ENCODE data around the gene ADH1C. TPM values are rescaled to one million over a fixed set of nuclear protein-coding genes. Genes with fewer than 3 reads are reported as not detected.
"Not testable (repeated sequence)": the region's sequence is repeated elsewhere in the genome, so short reads cannot be mapped to it uniquely, and the experiment has no call there.

ADH1C gene
- polyA plus RNA-seq, 1 experiment: 0.77 TPM

GRCh38 chr4:99351487-99351886, 1.1 kb downstream of the ADH1C start:
- no peak overlapping the region for H3K27ac ChIP-seq (ENCODE audit: low read depth, low read length)
- H3K27me3 ChIP-seq (ENCODE audit: control insufficient read depth, insufficient read depth, low read length): no peaks in the 10 kb centered on the region
- no peak overlapping the region for H3K4me3 ChIP-seq (ENCODE audit: low read depth, low read length)
- TF ChIP-seq CTCF (IDR thresholded peaks at IDR 0.05; ENCODE audit: low read depth, low read length): no peak
- ChIA-PET POLR2A (no interaction called here), CTCF (no interaction called here)
- H3K9me3 ChIP-seq (ENCODE audit: control insufficient read depth, insufficient read depth, low read length): no peaks in the 10 kb centered on the region
- no peak for DNase-seq (ENCODE audit: low read depth, low spot score)

- ChIA-PET CTCF (interaction anchor here (1.2 kb wide), 1 partner anchor 56 kb away, joined by 3 read pairs; no protein-coding TSS in a partner anchor), POLR2A (no interaction called here)
- no peak overlapping the region for H3K27ac ChIP-seq (ENCODE audit: low read depth, low read length)
- H3K9me3 ChIP-seq (ENCODE audit: control insufficient read depth, insufficient read depth, low read length): no peaks in the 10 kb centered on the region
- H3K27me3 ChIP-seq (ENCODE audit: control insufficient read depth, insufficient read depth, low read length): no peaks in the 10 kb centered on the region
- no peak overlapping the region for H3K4me3 ChIP-seq (ENCODE audit: low read depth, low read length)
- TF ChIP-seq CTCF (IDR thresholded peaks at IDR 0.05; ENCODE audit: low read depth, low read length): no peak
- no peak for DNase-seq (ENCODE audit: low read depth, low spot score)
Measured at GRCh38 chr4:99349338-99349737, 3.2 kb downstream of the ADH1C start.

GRCh38 chr4:99342624-99343023, 9.9 kb downstream of the ADH1C start:
- H3K9me3 ChIP-seq (ENCODE audit: control insufficient read depth, insufficient read depth, low read length); H3K27ac ChIP-seq (ENCODE audit: low read depth, low read length); DNase-seq (ENCODE audit: low read depth, low spot score); H3K4me3 ChIP-seq (ENCODE audit: low read depth, low read length); H3K27me3 ChIP-seq (ENCODE audit: control insufficient read depth, insufficient read depth, low read length); POLR2A ChIA-PET: not testable (repeated sequence)
- CTCF ChIA-PET: interaction anchor here (0.7 kb wide), 1 partner anchor 35 kb away, joined by 3 read pairs; no protein-coding TSS in a partner anchor

GRCh38 chr4:99341426-99341825, 11.1 kb downstream of the ADH1C start:
- H3K27ac ChIP-seq (ENCODE audit: low read depth, low read length): no peak overlapping the region
- DNase-seq (ENCODE audit: low read depth, low spot score): no peak
- ChIA-PET POLR2A (no interaction called here), CTCF (no interaction called here)
- H3K27me3 ChIP-seq (ENCODE audit: control insufficient read depth, insufficient read depth, low read length): no peaks in the 10 kb centered on the region
- TF ChIP-seq CTCF (IDR thresholded peaks at IDR 0.05; ENCODE audit: low read depth, low read length): no peak
- no peaks in the 10 kb centered on the region for H3K9me3 ChIP-seq (ENCODE audit: control insufficient read depth, insufficient read depth, low read length)
- H3K4me3 ChIP-seq (ENCODE audit: low read depth, low read length): no peak overlapping the region

- CTCF ChIA-PET: no interaction called here
- no peak for TF ChIP-seq CTCF (IDR thresholded peaks at IDR 0.05; ENCODE audit: low read depth, low read length)
- Histone ChIP-seq H3K27ac (ENCODE audit: low read depth, low read length) (no peak overlapping the region), H3K9me3 (ENCODE audit: control insufficient read depth, insufficient read depth, low read length) (no peaks in the 10 kb centered on the region), H3K27me3 (ENCODE audit: control insufficient read depth, insufficient read depth, low read length) (no peaks in the 10 kb centered on the region), H3K4me3 (ENCODE audit: low read depth, low read length) (no peak overlapping the region)
- DNase-seq (ENCODE audit: low read depth, low spot score): no peak
- POLR2A ChIA-PET: no interaction called here
Measured at GRCh38 chr4:99339172-99339571, 13.4 kb downstream of the ADH1C start.

- H3K27ac ChIP-seq (ENCODE audit: low read depth, low read length): no peak overlapping the region
- POLR2A ChIA-PET: no interaction called here
- H3K27me3 ChIP-seq (ENCODE audit: control insufficient read depth, insufficient read depth, low read length): no peaks in the 10 kb centered on the region
- no peak overlapping the region for H3K4me3 ChIP-seq (ENCODE audit: low read depth, low read length)
- no peaks in the 10 kb centered on the region for H3K9me3 ChIP-seq (ENCODE audit: control insufficient read depth, insufficient read depth, low read length)
- CTCF ChIA-PET: interaction anchor here (0.6 kb wide), 1 partner anchor 20 kb away, joined by 3 read pairs; no protein-coding TSS in a partner anchor
- TF ChIP-seq CTCF (IDR thresholded peaks at IDR 0.05; ENCODE audit: low read depth, low read length): no peak
- no peak for DNase-seq (ENCODE audit: low read depth, low spot score)
Measured at GRCh38 chr4:99336553-99336952, 16.0 kb downstream of the ADH1C start.

All from AG04450 (cell line).